GM11168 (cell line): ENCODE measurements around the gene RNF213.

Experiments
- in situ Hi-C: fragments of 300-500 bp; cut with MboI; formaldehyde crosslinking; loops from one replicate; pipeline ENCODE4 v1.12.0; 2022; ENCODE audit warnings: low sequenced_read_pairs; ENCODE audit not compliant: unreplicated experiment

RNF213 gene

GRCh38 chr17:80248894-80249710, 11.6 kb upstream of the RNF213 start:
- in situ Hi-C loops: no loop called here

- in situ Hi-C loops: loop anchor here (10.0 kb wide), 1 partner anchor 57 kb away; no protein-coding TSS in a partner anchor
Observed at GRCh38 chr17:80251966-80252365, 8.7 kb upstream of the RNF213 start.

GRCh38 chr17:80252871-80253270, 7.8 kb upstream of the RNF213 start:
- in situ Hi-C loops: loop anchor here (10.0 kb wide), 1 partner anchor 58 kb away; no protein-coding TSS in a partner anchor

GRCh38 chr17:80253631-80254395, 6.8 kb upstream of the RNF213 start:
- in situ Hi-C loops: loop anchor here (10.0 kb wide), 1 partner anchor 59 kb away; no protein-coding TSS in a partner anchor

GRCh38 chr17:80254396-80255251, 6.0 kb upstream of the RNF213 start:
- in situ Hi-C loops: loop anchor here (5.0 to 10.0 kb wide), 2 partner anchors 60 to 102 kb away; no protein-coding TSS in a partner anchor

GRCh38 chr17:80256034-80256350, 4.7 kb upstream of the RNF213 start:
- in situ Hi-C loops: loop anchor here (5.0 to 10.0 kb wide), 2 partner anchors 61 to 104 kb away; no protein-coding TSS in a partner anchor

GRCh38 chr17:80257716-80258213, 2.9 kb upstream of the RNF213 start:
- in situ Hi-C loops: loop anchor here (5.0 to 10.0 kb wide), 2 partner anchors 63 to 105 kb away; no protein-coding TSS in a partner anchor

GRCh38 chr17:80258296-80258695, 2.4 kb upstream of the RNF213 start:
- in situ Hi-C loops: loop anchor here (5.0 to 10.0 kb wide), 2 partner anchors 63 to 106 kb away; no protein-coding TSS in a partner anchor

GRCh38 chr17:80259457-80260068, 1.1 kb upstream of the RNF213 start:
- in situ Hi-C loops: loop anchor here (5.0 to 10.0 kb wide), 2 partner anchors 65 to 107 kb away; no protein-coding TSS in a partner anchor

GRCh38 chr17:80260069-80260535, 550 bp upstream of the RNF213 start:
- in situ Hi-C loops: no loop called here

GRCh38 chr17:80261159-80261894, 675 bp downstream of the RNF213 start:
- in situ Hi-C loops: no loop called here

- in situ Hi-C loops: no loop called here
Observed at GRCh38 chr17:80261895-80262279, 1.2 kb downstream of the RNF213 start.

- in situ Hi-C loops: no loop called here
Observed at GRCh38 chr17:80262291-80262690, 1.6 kb downstream of the RNF213 start.

GRCh38 chr17:80262775-80263244, 2.2 kb downstream of the RNF213 start:
- in situ Hi-C loops: no loop called here

GRCh38 chr17:80263253-80264204, 2.9 kb downstream of the RNF213 start:
- in situ Hi-C loops: no loop called here

- in situ Hi-C loops: no loop called here
Observed at GRCh38 chr17:80264205-80265075, 3.8 kb downstream of the RNF213 start.
